ENCODE results near the gene SYT12. TPM values are rescaled to one million over a fixed set of nuclear protein-coding genes. Genes with fewer than 3 reads are reported as not detected.

SYT12 gene
- total and polyA plus RNA-seq, 9 donors = 0.05 to 6.0 (median 0.87) TPM; not detected in 2

DNA sequence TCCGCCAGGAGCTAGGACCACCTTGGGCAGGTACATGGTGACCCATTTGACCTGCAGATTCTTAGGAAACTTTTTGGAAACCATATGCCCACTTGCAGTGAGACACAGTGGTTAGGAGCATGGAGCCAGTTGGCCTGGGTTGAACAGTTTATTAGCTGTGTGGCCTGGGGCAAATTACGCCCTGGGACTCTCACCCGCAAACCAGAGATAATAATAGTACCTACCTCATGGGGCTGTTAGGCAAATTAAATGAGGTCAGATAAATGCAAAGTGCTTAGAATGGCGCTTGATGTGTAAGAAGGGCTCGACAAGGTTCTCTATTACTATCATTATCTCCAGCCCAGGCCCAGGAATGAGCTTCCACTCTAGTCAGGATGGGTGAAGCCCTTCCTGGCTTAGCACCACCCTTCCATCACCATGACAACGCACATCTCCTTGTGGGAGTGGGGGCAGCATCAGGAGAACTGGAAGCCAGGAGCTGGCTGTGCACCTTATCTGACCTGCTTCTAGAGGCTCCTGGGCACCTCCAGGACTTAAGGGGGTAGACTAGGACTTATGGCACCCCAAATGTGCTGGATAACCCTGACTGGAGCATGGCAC, 5.1 kb downstream of the SYT12 start:
- intact Hi-C loops (cut with DNase I) = no loop called here
- TF ChIP-seq EP300 (IDR thresholded peaks at IDR 0.05) = no peak
- TF ChIP-seq, protein P1, sequence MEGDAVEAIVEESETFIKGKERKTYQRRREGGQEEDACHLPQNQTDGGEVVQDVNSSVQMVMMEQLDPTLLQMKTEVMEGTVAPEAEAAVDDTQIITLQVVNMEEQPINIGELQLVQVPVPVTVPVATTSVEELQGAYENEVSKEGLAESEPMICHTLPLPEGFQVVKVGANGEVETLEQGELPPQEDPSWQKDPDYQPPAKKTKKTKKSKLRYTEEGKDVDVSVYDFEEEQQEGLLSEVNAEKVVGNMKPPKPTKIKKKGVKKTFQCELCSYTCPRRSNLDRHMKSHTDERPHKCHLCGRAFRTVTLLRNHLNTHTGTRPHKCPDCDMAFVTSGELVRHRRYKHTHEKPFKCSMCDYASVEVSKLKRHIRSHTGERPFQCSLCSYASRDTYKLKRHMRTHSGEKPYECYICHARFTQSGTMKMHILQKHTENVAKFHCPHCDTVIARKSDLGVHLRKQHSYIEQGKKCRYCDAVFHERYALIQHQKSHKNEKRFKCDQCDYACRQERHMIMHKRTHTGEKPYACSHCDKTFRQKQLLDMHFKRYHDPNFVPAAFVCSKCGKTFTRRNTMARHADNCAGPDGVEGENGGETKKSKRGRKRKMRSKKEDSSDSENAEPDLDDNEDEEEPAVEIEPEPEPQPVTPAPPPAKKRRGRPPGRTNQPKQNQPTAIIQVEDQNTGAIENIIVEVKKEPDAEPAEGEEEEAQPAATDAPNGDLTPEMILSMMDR (IDR thresholded peaks at IDR 0.05) = no peak
- TF ChIP-seq POLR2A (IDR thresholded peaks at IDR 0.05) = no peak
- no peaks in the 10 kb centered on the region for H3K9me3 ChIP-seq
- no peak overlapping the region for H3K27ac ChIP-seq
- 90 to 93% (median 93%) methylated on average over 6 of the region's 6 CpGs for WGBS, 3 donors
- H3K4me3 ChIP-seq = no peak overlapping the region
- H3K27me3 ChIP-seq = no peaks in the 10 kb centered on the region
- no peaks in the 10 kb centered on the region for H3K36me3 ChIP-seq
- peaks cover 3% of the 10 kb centered on the region for H3K4me1 ChIP-seq (ENCODE audit: insufficient read depth)
- DNase-seq = no peak

DNA sequence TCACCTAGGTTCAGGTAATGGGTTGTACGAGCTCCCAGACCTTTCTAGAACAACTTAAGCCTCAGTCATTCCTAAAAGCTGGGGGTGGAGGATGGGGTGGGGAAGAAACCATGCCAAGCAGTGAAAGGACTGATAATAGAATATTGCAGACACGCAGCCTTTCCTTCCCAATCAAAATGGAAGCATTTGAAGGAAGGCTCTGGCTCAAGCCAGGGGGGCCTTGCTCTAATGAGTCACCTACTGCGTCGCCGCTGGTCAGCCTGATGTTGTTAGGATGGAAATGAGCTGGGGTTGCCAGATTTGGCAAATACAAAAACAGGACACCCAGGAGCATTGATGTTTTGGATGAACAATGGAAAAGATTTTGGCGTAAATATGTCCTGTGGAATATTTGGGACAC, 6.2 kb downstream of the SYT12 start:
- 59 to 62% (median 61%) methylated on average over 6 of the region's 6 CpGs for WGBS, 3 donors
- Histone ChIP-seq H3K4me3 (no peak overlapping the region), H3K36me3 (no peaks in the 10 kb centered on the region), H3K9me3 (no peaks in the 10 kb centered on the region), H3K4me1 (ENCODE audit: insufficient read depth) (peaks cover 4% of the 10 kb centered on the region), H3K27me3 (no peaks in the 10 kb centered on the region), H3K27ac (no peak overlapping the region)
- intact Hi-C loops (cut with DNase I) = no loop called here
- DNase-seq = no peak
- no peak for TF ChIP-seq EP300 (IDR thresholded peaks at IDR 0.05)
- no peak for TF ChIP-seq POLR2A (IDR thresholded peaks at IDR 0.05)
- TF ChIP-seq, protein P1 (IDR thresholded peaks at IDR 0.05) = no peak

DNA sequence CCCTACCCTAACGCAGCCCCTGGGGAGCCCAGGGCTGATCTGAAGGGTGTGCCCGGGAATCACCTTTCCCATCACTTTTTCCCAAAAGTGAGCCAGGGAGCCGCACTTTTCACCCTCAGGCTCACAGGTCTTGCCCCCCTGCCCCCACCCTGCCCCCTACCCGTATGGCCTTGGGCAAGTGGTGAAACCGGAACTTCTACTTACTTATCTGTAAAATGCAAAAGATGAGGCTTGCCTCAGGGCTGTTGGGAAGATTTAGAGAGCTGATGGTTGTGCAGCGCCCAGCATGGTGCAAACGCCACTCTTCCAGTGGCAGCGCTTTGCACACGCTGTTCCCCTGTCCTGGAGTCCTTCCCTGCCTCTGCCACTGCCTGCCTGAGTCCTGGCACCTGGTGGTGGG, 8.0 kb downstream of the SYT12 start:
- TF ChIP-seq POLR2A (IDR thresholded peaks at IDR 0.05) (no peak), EP300 (IDR thresholded peaks at IDR 0.05) (no peak)
- TF ChIP-seq, protein P1 (IDR thresholded peaks at IDR 0.05) = no peak
- WGBS, 3 donors = 70 to 78% (median 71%) methylated on average over 9 of the region's 9 CpGs

DNA sequence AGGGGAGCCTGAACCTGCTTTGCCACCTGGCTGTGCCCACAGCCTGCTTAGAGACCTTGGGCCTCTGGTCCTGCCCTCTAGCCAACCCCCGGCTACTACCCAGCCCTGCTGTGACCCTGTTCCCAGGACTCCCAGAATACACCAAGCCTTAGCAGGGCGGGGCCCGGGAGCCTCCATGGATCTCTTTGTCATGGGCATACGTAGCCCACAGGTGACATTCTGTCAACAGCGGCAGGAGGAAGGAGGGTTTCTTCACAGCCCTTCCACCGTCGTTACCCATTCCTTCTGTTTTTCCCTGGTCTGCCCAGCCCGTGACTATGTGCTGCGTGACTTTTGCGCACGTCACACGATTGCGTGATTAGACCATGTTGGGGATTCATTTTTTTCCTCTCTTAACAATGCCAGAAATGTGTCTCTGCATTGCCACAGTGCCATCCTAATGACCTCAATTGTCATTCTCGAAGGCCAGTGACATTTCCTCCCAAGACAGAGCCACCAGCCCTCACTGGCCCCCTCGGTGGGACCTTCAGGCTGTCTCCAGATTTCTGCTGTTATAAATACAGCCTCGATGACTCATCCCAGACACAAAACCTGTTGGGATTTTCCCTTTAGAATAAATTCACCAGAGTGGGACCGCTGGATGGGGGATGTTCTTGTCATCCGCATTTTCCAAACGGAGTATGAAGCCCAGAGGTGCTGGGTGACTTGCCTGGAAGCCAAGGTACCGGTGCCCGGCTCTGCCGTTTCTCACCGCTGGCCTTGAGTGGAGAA, 9.0 kb downstream of the SYT12 start:
- Histone ChIP-seq H3K4me1 (ENCODE audit: insufficient read depth) (peaks cover 4% of the 10 kb centered on the region), H3K27ac (no peak overlapping the region), H3K27me3 (no peaks in the 10 kb centered on the region), H3K4me3 (no peak overlapping the region), H3K36me3 (no peaks in the 10 kb centered on the region), H3K9me3 (no peaks in the 10 kb centered on the region)
- TF ChIP-seq EP300 (IDR thresholded peaks at IDR 0.05) (no peak), POLR2A (IDR thresholded peaks at IDR 0.05) (no peak)
- TF ChIP-seq, protein P1 (IDR thresholded peaks at IDR 0.05) = no peak
- 77 to 82% (median 78%) methylated on average over 23 of the region's 23 CpGs for WGBS, 3 donors
- intact Hi-C loops (cut with DNase I) = no loop called here
- no peak for DNase-seq

More for the DNA sequence above, 8.0 kb downstream of the SYT12 start:
- Histone ChIP-seq H3K4me1 (ENCODE audit: insufficient read depth) (peaks cover 4% of the 10 kb centered on the region), H3K9me3 (no peaks in the 10 kb centered on the region), H3K36me3 (no peaks in the 10 kb centered on the region), H3K27me3 (no peaks in the 10 kb centered on the region), H3K27ac (no peak overlapping the region), H3K4me3 (no peak overlapping the region)
- intact Hi-C loops (cut with DNase I) = no loop called here
- no peak for DNase-seq
